DND-41 (cell line): ENCODE measurements around the gene LRIG3.

Source experiments
- EZH2 ChIP-seq: IDR thresholded peaks from 3 replicates; pipeline ENCODE4 v1.6.1; 2012; ENCODE audit warnings: borderline replicate concordance, low read depth, mild to moderate bottlenecking, moderate library complexity, low read length, inconsistent platforms; ENCODE audit not compliant: severe bottlenecking
- TF ChIP-seq, protein P1 (sequence below): IDR thresholded peaks from 2 replicates; pipeline ENCODE4 v1.5.1; 2012; ENCODE audit warnings: borderline replicate concordance, low read length, moderate library complexity, mild to moderate bottlenecking; ENCODE audit not compliant: poor library complexity, severe bottlenecking; ENCODE audit errors: extremely low read depth

DNA sequence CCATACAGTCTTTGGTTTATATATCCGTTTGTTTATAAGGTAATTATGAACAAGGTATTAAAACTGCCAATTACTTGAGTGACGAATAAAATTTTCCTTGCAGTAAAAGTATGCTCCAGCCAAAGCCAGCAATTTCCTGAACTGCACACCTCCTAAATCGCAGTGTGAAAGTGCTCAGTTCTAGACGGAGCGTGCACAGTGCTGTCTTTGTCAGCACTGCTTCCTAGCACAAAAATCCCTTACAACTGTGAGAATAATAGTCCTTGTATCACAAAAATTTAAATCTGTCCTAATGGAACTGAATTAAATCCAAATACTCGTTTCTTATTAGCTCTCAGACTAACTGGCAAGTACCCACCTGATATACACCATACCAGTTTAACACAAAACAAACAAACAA lies 26.3 kb downstream of the LRIG3 start:
- TF ChIP-seq, protein P1, sequence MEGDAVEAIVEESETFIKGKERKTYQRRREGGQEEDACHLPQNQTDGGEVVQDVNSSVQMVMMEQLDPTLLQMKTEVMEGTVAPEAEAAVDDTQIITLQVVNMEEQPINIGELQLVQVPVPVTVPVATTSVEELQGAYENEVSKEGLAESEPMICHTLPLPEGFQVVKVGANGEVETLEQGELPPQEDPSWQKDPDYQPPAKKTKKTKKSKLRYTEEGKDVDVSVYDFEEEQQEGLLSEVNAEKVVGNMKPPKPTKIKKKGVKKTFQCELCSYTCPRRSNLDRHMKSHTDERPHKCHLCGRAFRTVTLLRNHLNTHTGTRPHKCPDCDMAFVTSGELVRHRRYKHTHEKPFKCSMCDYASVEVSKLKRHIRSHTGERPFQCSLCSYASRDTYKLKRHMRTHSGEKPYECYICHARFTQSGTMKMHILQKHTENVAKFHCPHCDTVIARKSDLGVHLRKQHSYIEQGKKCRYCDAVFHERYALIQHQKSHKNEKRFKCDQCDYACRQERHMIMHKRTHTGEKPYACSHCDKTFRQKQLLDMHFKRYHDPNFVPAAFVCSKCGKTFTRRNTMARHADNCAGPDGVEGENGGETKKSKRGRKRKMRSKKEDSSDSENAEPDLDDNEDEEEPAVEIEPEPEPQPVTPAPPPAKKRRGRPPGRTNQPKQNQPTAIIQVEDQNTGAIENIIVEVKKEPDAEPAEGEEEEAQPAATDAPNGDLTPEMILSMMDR = no peak
- TF ChIP-seq EZH2 = no peak
